Inflammatory macrophage treated with lipopolysaccharide for 1 hour (primary cell): ENCODE data around the gene FAM3A.

Experiments
- DNase-seq, 2 donors: peaks; one replicate each; pipeline ENCODE4 v3.0.0-alpha.2; 2020 to 2022

The FAM3A gene

GRCh38 chrX:154458116-154458953, 57.7 kb downstream of the FAM3A start, which contains the start of gene PLXNA3:
Gene PLXNA3 (plus strand): TSS chrX:154458281. CDS start chrX:154460184, 1,903 bp downstream.
- peak in 1 of 2 donors; percentile 31 for DNase-seq

GRCh38 chrX:154457491-154458115, 58.4 kb downstream of the FAM3A start:
- peak; percentile 8 to 12 for DNase-seq
